KMS-11 (cell line): ENCODE measurements around the gene KAT14.
"Not testable (repeated sequence)": the region's sequence is repeated elsewhere in the genome, so short reads cannot be mapped to it uniquely, and the experiment has no call there.

Experiments
- H2AFZ ChIP-seq: fragments of 200-600 bp; sonication (generic); 2 replicates; pipeline ENCODE4 v1.6.1; 2016; ENCODE audit warnings: antibody characterized with exemption, mixed run types, low read depth
- H3K27ac ChIP-seq: fragments of 200-600 bp; sonication (generic); 2 replicates; pipeline ENCODE4 v1.6.1; 2016; ENCODE audit warnings: mild to moderate bottlenecking, mixed run types
- H3K27me3 ChIP-seq: fragments of 200-600 bp; sonication (generic); 2 replicates; pipeline ENCODE4 v1.6.1; 2017; ENCODE audit warnings: mild to moderate bottlenecking, low read depth, mixed run types, moderate library complexity; ENCODE audit not compliant: insufficient read depth
- H3K36me3 ChIP-seq: fragments of 200-600 bp; sonication (generic); 2 replicates; pipeline ENCODE4 v1.6.1; 2017; ENCODE audit warnings: mild to moderate bottlenecking, mixed run types; ENCODE audit not compliant: insufficient read depth
- H3K4me1 ChIP-seq: fragments of 200-600 bp; sonication (generic); 2 replicates; pipeline ENCODE4 v1.6.1; 2016; ENCODE audit warnings: mild to moderate bottlenecking, low read depth, mixed run types; ENCODE audit not compliant: poor library complexity, severe bottlenecking
- H3K4me2 ChIP-seq: fragments of 200-600 bp; sonication (generic); 2 replicates; pipeline ENCODE4 v1.7.0; 2016; ENCODE audit warnings: mild to moderate bottlenecking, mixed run types
- H3K4me3 ChIP-seq: fragments of 200-600 bp; sonication (generic); IDR thresholded peaks from 2 replicates; pipeline ENCODE4 v1.6.1; 2017; ENCODE audit warnings: low read depth, low read length, mixed read lengths; ENCODE audit not compliant: insufficient read depth
- H3K79me2 ChIP-seq: fragments of 200-600 bp; sonication (generic); 2 replicates; pipeline ENCODE4 v1.6.1; 2016; ENCODE audit warnings: low read depth, mixed run types; ENCODE audit not compliant: insufficient read depth
- H3K9ac ChIP-seq: fragments of 200-600 bp; sonication (generic); 2 replicates; pipeline ENCODE4 v1.6.1; 2016; ENCODE audit warnings: mild to moderate bottlenecking, mixed run types
- H4K20me1 ChIP-seq: fragments of 200-600 bp; sonication (generic); 2 replicates; pipeline ENCODE4 v1.6.1; 2016; ENCODE audit warnings: mild to moderate bottlenecking, mixed run types; ENCODE audit not compliant: insufficient read depth
- CTCF ChIP-seq: fragments of 200-600 bp; sonication (generic); conservative IDR thresholded peaks from 2 replicates; pipeline ENCODE4 v1.6.1; 2017; ENCODE audit warnings: low read depth, mild to moderate bottlenecking, antibody characterized with exemption, low read length, moderate library complexity, mixed read lengths

The KAT14 gene

GRCh38 chr20:18091623-18092022 is 46.0 kb upstream of the KAT14 start:
- Histone ChIP-seq H3K27ac (no peak overlapping the region), H3K36me3 (no peaks in the 10 kb centered on the region), H2AFZ (no peak overlapping the region)

GRCh38 chr20:18092890-18093289 is 44.8 kb upstream of the KAT14 start:
- Histone ChIP-seq H2AFZ (no peak overlapping the region), H3K27me3 (no peaks in the 10 kb centered on the region), H3K27ac (no peak overlapping the region), H3K9ac (no peak overlapping the region), H3K79me2 (no peaks in the 10 kb centered on the region), H4K20me1 (no peaks in the 10 kb centered on the region), H3K4me2 (no peak overlapping the region), H3K4me1 (no peaks in the 10 kb centered on the region), H3K4me3 (no peak overlapping the region), H3K36me3 (no peaks in the 10 kb centered on the region)
- TF ChIP-seq CTCF = no peak

More at GRCh38 chr20:18091623-18092022, 46.0 kb upstream of the KAT14 start:
- H3K4me3 ChIP-seq = no peak overlapping the region
- H4K20me1 ChIP-seq = no peaks in the 10 kb centered on the region
- H3K9ac ChIP-seq = no peak overlapping the region
- H3K27me3 ChIP-seq = no peaks in the 10 kb centered on the region
- no peaks in the 10 kb centered on the region for H3K79me2 ChIP-seq
- TF ChIP-seq CTCF = no peak
- no peaks in the 10 kb centered on the region for H3K4me1 ChIP-seq
- no peak overlapping the region for H3K4me2 ChIP-seq

- Histone ChIP-seq H3K4me2 (no peak overlapping the region), H3K4me1 (no peaks in the 10 kb centered on the region), H3K27me3 (no peaks in the 10 kb centered on the region), H3K79me2 (no peaks in the 10 kb centered on the region), H2AFZ (no peak overlapping the region), H3K9ac (no peak overlapping the region), H3K27ac (no peak overlapping the region), H3K4me3 (no peak overlapping the region), H4K20me1 (no peaks in the 10 kb centered on the region), H3K36me3 (no peaks in the 10 kb centered on the region)
- TF ChIP-seq CTCF = no peak
Observed at GRCh38 chr20:18093388-18093787, 44.3 kb upstream of the KAT14 start.

GRCh38 chr20:18094191-18094590 is 43.5 kb upstream of the KAT14 start:
- no peak overlapping the region for H2AFZ ChIP-seq
- TF ChIP-seq CTCF = no peak
- no peaks in the 10 kb centered on the region for H3K36me3 ChIP-seq
- H3K27ac ChIP-seq = no peak overlapping the region
- no peak overlapping the region for H3K4me3 ChIP-seq
- no peaks in the 10 kb centered on the region for H3K27me3 ChIP-seq
- H3K4me2 ChIP-seq = no peak overlapping the region
- H3K9ac ChIP-seq = no peak overlapping the region
- H4K20me1 ChIP-seq = no peaks in the 10 kb centered on the region
- no peaks in the 10 kb centered on the region for H3K79me2 ChIP-seq
- no peaks in the 10 kb centered on the region for H3K4me1 ChIP-seq

- not testable (repeated sequence) for H4K20me1 ChIP-seq, H3K79me2 ChIP-seq, H3K4me1 ChIP-seq, H3K4me3 ChIP-seq, H3K36me3 ChIP-seq, H3K27me3 ChIP-seq, H3K9ac ChIP-seq, H3K27ac ChIP-seq, H3K4me2 ChIP-seq, H2AFZ ChIP-seq
Observed at GRCh38 chr20:18100569-18100968, 37.1 kb upstream of the KAT14 start.
